ENCODE data around the gene PIK3R6. TPM values are rescaled to one million over a fixed set of nuclear protein-coding genes. Genes with fewer than 3 reads are reported as not detected.

PIK3R6 gene
- polyA plus RNA-seq, 10 donors, result 2.8 to 7.9 (median 4.7) TPM

DNA sequence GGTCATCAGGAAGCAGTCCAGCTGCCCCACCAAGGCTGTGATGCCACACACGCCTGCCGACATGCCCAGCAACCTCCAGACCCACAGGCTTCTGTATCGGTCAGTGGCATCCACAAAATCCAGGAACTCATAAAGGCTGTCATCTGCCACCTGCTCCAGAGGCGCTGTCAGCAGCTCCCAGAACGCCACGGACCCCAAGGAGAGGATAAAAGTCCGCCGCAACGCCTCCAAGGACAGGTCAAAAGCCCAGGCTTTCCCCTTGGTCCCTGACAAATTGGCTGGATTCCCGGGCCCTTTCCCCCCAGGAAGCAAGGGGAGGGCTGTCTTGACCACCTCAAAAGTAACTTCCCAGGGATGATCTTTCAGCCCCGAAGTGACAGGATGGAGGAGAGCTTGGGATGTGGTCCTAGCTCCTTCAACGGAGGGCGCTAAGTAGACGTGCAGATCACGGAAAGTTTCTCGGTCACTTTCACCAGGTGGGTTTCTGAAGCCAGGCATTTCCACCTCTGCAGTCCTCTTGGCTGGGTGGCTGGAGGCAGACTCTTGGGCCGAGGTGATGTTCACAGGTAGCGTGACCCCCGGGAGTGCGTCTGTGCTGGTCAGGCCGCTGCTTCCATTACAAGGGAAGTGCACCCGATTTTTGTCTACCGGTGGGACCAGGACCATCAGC lies 69.2 kb downstream of the PIK3R6 start:
- no peak for DNase-seq

DNA sequence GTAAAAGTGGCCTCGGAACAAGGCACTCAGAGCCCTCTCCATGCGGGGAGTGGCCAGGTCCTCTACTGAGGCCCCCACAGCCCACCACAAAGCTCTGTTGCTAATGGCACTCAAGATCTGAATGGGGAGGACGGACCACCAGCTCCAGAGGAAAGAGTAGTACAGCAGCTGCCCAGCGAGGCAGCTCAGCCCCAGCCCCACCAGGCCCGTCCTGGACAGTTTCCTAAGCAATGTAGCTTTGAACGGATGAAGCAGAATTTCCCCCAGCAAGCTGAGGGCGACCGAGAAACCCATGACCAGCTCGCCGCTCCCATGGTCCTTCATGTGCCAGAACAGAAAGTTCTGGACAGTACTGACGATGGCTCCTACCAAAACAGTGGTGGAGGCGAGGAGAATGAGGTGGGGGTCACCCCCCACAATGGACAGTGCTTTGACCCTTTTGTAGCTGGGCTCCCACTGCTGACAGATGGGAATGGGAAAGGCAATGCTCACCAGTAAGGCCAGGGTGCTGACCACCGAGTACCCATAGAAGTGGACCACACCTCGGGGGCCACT lies 69.8 kb downstream of the PIK3R6 start:
- no peak for DNase-seq

DNA sequence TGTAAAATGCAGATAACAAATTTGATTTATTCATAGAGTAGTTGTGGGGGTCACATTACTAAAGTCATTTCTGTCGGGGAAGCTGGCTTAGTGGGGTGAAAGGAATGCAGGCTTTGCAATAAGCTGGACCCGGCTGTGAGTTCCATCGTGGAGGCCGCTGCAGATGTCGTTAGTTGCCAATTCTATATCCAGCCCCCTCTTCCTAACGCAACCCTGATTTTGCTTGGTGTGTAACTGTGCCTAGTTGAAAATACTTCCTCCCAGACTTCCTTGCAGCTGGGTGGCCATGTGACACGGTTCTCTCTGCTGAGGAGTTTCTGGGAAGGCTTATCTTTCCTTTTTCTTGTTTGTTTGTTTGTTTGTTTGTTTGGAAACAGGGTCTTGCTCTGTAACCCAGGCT lies 72.8 kb downstream of the PIK3R6 start:
- peak in 1 of 3 donors; percentile 15 for DNase-seq

DNA sequence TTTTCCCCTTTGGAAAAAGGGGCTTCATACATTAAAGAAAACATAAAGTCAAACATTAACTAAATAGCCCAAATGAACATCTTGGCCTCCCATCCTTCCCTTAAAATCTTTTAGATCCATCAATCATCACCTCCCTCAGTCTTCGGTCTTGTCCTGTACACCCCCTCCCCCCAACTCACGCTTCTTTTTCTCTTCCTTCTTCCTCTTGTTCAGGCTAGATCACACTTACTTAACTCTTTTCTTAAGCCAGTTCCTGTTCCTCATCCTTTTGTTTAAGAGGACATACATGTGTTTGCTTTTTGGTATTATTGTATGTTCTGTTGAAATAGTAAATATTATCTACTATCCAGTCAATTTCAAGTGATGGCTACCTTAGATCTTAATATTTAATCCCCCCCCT lies 73.8 kb downstream of the PIK3R6 start:
- no peak for DNase-seq

DNA sequence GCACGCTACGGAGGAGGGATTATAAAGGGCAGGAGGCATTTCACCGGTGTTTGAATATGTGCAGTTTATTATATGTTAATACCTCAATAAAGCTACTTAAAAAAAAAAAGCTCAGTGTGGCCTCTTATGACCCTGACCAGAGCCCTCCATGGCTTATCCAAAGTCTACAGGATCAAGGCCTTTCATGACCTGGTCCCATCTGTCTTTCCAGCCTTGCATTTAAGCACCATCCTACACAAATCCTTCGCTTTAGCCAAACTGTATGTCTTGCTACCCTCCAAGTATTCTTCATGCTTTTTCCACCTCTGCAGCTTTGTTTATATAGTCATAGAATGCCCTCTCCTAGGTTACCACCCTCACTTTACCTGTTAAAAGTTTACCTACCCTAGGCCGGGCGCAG lies 74.8 kb downstream of the PIK3R6 start:
- no peak for DNase-seq

DNA sequence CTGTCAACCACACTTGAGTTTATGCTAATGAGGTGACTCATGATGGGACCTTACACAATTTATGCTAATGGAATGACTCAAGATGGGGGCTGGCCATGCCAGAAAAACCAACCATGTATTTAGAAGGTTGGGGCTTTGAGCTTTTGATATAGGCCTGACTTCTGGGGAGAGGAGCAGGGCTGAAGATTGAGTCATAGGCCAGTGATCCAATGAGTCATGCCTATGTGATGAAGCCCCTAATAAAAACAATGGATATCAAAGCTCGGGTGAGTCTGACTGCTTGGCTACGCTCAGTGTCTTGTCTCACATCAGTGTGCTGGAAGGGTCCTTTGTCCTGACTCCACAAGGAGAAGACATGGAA lies 75.6 kb downstream of the PIK3R6 start:
- DNase-seq, result peak in 1 of 3 donors; percentile 62

DNA sequence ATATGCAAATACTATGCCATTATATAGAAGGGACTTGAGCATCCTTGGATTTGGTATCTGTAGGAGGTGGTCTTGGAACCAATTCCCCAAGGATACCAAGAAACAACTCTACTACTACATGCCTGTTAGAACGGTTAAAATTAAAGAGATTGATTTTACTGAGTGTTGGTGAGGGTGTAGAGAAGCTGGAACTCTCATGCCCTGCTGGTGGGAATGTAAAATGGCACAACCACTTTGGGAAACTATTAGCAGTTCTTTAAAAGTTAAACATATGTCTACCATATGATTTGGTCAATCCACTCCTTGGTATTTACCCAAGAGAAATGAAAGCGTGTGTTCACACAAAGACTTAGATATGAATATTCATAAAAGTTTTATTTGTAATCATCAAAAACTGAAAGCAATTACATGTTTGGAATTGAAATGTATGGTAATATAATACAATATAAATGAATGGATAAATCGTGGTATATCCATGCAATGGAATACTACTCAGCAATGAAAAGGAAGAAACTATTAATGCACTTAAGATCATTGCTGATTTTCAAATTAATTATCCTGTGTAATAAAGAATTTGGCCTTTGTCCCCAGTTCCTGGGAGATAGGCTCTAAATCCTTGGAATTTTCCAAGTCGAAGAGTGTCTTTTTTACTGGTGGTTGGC lies 76.1 kb downstream of the PIK3R6 start:
- no peak for DNase-seq

DNA sequence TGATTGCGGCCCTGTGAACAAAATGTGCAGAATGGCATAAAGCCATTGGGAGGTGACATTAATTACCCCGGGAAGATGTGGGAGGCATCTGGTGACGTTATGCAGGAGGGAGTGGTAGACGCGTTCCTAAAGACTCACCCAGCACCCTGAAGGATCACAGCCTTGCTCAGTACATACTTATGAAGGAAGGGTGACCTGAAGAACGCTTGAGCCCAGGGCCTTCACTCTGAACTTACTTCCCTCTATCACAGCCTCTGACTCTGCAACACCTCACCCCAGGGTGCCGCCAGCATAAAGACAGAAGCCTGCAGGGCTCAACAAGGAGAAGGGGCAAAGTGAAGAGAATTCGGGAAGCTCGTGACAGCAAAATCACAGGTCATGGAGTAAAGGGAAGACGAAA lies 77.7 kb downstream of the PIK3R6 start:
- no peak for DNase-seq

DNA sequence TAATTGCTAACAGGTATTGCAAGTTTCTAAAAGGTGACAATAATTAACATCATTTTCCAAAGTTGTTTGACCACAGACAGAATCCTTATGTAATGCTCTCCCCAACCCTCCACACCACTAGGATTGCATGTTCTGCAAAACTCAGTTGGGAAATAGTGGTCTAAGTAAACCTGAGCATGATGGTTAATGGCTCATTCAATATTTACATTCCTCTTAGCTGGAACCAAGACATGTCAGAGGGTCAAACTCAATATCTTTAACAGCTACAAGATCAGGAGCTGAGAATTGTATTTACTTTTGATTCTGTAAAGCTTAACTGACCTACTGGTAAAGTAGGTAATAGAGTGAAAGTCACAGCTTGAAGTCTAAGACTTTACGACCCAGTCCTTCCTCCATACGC lies 78.5 kb downstream of the PIK3R6 start:
- no peak for DNase-seq

DNA sequence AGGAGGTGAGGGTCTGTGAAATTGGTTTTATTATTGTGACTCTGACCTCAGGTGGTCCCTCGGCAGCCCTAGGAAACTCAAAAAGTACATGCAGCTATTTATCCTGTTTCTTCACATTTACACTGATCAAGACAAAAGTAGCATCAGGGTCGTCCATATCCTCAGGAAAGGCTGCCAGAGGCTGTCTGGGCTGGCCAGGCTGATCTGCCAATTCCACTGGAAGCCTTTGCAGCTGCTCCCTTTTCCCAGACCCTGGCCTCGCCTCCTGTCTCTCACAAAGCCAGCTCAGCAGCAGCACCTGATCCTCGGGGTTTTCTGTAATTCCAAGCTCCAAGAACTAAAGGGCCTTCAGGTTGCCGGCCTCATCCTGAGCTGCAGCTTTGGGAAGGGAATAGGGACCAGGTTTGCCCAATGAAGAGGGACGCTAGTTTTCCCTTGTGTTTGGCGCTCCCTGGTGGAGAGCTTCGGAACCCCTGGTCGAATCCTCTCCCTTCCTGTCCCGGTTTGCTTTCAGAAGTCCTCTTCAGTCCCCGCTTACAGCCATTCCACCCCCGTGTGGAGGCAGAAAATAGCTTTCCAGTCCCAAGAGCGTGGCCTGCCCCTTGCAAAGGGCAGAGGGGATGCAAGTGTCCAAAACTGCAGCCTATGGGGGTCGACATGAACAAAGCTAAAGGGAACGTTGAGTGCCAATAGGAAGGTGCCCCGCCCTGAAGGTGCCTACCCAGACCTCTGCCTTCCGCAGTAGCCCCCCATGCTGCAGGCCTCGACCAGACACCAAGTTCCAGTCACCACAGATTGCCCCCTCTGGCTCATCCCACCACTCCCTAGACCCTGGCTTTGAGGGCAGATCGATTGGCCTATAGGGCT lies 81.7 kb downstream of the PIK3R6 start:
- DNase-seq, result peak; percentile 53 to 87 (median 80)

DNA sequence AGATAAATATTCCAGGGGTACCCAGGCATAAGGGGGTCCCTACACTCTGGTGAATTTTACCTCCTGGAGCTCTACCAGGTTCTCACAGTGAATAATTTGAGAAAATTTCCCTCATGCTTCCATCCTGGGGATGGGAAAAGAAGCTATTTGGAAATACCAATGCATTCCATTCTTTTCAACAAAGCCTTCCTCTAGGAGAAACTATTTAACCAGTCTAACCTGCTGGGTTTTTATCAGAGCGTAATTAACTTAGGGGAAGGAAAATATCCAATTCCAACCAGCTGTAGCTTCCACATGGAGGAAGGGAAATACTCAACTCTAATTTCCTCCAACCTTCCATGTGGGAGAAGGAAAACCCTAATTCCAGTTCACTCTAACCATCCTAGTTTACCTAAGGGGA lies 85.3 kb downstream of the PIK3R6 start:
- DNase-seq, result no peak

DNA sequence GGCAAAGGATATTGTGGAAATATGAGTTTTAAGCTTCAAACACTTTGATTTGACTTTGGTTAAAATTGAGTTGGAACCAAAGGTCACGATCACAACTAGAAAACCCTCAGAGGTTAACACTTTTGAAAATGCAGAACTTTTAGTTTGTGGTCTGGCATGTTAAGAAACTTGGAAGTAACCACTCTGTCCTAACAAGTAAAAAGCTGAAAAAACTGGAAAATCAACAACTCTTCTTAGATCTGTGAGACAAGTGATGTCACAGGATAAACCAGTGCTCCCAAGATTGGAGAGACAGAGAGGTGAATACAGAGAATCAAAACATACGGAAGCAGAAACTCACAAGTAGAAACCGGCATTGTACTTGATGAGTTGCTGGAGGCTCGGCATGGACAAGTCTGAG lies 85.7 kb downstream of the PIK3R6 start:
- DNase-seq, result no peak

DNA sequence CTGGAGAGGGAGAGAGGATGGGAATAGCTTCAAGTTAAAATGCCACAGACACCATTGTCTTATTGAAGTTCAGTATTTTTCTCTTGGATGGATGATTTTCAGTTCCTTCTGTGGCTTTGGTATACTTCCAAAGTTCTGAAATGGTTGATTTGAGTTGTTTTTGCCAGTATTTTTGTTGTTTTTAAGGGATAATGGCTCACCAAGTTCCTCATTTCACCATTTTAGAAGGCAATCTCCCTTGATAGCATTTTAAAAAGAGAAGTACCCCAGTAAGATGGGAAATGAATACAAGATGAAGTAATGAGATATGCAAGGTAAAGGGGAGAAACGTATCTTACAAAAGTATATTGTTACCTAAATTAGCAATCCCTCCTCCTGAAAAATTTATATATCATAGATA lies 90.6 kb downstream of the PIK3R6 start:
- DNase-seq, result no peak

DNA sequence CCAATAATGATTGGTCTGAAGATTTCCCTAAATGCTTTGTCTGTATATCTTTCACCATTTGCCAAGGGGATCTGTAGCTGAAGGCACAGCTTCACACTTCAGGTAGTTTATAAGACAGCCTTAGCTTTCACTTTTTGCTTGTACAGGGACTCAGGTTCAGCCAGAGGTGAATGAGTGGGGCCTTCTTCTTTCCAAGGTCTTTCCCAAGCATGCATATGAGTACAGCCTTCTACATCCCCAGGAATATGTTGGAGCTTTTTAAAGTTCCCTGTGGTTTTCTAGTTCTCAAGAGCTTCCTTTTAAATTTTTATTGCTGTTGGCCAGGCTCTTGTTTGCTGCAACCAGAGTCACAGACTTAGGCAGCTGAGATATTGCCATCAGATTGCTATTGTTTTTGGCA lies 91.2 kb downstream of the PIK3R6 start:
- peak in 1 of 3 donors; percentile 19 for DNase-seq

DNA sequence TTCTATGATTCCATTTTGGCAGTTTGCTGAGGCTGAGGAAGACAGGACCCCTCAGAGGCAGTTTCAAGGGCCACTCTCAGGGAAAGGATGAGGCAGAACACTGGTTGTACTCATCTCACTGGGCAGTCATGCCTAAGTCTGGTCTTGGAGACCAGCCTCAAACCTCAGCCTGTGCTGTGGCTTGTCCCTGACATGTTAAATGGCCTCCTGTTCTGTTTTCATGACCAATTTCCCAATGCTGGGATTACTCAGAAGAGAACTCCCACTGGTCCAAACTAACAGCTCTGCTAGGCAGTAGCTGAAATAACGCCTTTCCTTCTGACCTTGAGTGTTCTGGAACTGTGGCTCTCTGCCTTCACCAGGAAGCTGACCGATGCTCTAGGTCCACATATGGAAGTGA lies 100.7 kb downstream of the PIK3R6 start:
- DNase-seq, result no peak

DNA sequence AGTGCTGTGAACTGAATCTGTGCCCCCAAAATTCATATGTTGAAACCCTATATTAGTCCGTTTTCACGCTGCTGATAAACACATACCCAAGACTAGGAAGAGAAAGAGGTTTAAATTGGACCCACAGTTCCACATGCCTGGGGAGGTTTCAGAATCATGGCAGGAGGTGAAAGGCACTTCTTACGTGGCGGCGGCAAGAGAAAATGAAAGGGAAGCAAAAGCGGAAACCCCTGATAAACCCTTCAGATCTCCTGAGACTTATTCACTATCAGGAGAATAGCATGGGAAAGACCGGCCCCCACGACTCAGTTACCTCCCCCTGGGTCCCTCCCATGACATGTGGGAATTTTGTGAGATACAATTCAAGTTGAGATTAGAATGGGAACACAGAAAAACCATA lies 105.5 kb downstream of the PIK3R6 start:
- DNase-seq, result no peak

DNA sequence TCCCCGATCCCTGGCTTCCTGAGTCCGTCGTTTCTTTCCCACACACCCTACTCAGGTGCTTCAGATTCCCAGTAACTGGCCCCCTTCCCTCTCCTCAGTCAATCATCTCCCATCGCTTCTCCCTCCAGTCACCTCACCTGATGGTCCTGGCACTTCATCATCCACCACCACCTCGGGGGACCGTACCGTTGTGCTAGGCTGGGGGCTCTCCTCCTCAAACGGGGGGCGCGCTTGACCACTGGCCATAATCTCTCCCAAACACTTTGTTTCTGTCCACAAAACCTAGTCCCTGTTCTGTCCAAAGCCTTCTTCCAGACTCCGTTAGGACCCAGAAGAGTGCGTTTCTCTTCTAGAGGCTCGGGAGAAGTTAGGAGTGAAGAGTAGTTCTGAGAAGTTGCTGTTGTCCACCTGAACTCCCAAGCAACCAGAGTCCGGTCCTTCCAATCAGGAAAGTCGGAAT lies 109.3 kb downstream of the PIK3R6 start, which contains the start of gene SPDYE4:
Gene SPDYE4, minus strand, starts transcription at position 410 of the 460 bp plus-strand sequence. Its CDS starts 164 bp downstream, at position 246.
- DNase-seq, result no peak

DNA sequence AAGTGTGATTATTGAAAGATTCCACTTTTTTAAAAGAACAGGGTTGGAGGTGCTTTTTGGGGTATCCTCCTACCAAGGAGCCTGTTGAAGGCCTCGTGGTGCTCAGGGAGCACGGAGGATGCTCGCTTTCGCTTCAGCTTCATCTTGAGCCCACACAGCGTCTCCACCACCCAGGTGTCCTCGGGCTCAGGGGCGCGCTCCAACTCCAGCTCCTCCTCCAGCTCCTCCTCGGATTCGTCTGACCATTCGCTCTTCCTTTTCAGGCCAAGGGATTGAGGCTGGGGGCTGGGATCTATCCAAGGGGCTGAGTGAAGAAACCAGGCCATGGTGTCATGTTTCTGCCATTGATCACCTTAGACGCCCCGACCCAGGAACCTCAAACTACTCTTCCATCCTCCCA lies 110.3 kb downstream of the PIK3R6 start:
- no peak for DNase-seq

DNA sequence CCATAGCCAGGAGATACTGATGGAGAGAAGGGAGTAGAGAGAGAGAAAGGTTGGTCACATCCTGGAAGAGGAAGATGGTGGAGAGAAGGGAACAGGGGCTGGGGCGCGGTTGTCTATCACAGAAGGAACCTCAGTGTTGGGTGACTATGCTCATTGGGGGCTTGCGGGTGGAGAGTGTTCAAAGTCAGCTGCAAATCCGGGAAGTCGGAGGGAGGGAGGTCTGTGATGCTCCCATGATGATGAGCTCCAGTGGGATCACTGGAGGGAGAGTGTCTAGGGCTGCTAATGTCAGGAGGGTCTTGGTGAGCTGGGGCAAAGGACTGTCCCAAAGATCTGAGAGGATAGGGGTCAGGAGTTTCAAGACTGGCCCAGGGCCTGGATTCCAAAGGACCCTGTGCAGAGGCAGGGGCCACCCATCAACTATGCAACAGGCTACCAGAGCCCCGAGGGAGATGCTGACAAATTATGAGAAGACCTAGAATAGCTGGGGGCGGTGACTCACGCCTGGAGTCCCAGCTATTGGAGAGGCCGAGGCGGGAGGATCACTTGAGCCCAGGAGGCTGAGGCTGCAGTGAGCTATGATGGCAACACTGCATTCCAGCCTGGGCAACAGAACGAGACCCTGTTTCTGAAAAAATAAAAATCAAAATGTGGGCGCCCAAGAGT lies 111.8 kb downstream of the PIK3R6 start:
- DNase-seq, result no peak

DNA sequence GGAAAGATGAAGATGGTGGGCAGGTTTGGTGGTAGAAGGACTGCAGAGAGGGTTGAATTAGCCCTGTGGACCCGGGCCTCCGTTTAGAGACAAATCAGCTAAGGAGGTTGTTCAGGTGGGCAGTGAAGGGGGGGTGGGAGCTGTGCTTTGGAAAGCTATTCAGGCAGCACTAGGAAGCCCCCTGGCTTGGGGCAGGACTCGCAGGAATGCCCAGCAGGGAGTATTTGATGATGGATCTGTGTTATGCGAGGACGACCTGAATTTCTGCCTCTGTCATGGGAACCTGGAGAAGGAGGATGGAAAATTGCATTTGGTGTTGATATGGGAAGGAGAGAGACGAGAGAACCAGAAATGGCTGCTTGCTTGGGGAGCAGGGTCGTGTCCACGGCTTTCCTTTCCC lies 112.6 kb downstream of the PIK3R6 start:
- no peak for DNase-seq

DNA sequence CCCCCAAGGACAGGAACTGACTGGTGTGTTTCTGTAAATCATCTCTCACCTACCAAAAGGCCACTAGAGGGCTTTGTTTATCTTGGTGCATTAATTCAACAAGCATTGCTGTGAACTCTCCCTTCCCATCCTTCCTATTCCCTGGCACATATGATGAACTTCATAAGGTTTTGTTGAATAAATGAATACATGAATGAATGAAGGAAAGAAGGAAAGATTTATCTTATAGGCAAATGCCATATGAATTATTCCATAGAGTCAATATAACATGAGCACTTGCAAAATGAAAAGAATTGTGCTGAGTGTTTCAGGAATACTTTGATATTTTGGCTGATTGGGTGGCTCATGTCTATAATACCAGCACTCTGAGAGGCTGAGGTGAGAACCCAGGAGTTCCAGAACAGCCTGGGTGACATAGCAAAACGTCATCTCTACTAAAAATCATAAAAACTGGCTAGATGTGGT lies 113.5 kb downstream of the PIK3R6 start:
- DNase-seq, result no peak
